Activated naive CD8-positive, alpha-beta T cell treated with anti-CD3 and anti-CD28 coated beads, Interleukin-2, amount 10 ng/mL, durations not matched to agents 7 days and 5 days (primary cell): ENCODE measurements around the gene NAGLU. TPM values are rescaled to one million over a fixed set of nuclear protein-coding genes. Genes with fewer than 3 reads are reported as not detected.
"Not testable (repeated sequence)": the region's sequence is repeated elsewhere in the genome, so short reads cannot be mapped to it uniquely, and the experiment has no call there.

ENCODE experiments used
- ATAC-seq: fragments of 150-1000 bp; cut with Tn5 transposase; one replicate; pipeline ENCODE4 v1.10.0; 2021; ENCODE audit warnings: low read depth, moderate library complexity
- POLR2A ChIA-PET: fragments of 350-600 bp; sonication (Branson Sonifier 250); formaldehyde crosslinking; loops from one replicate; lab custom pipeline; 2021; ENCODE audit warnings: antibody characterized with exemption; lab: Charles Lee
- DNase-seq: peaks from one replicate; pipeline ENCODE4 v3.0.0; 2021
- H3K27ac Mint-ChIP-seq: one replicate; pipeline ENCODE4 v1.8.0; 2022; ENCODE audit warnings: mild to moderate bottlenecking, mixed read lengths
- H3K27me3 Mint-ChIP-seq: one replicate; pipeline ENCODE4 v1.8.0; 2022; ENCODE audit warnings: mild to moderate bottlenecking, moderate library complexity, mixed read lengths
- H3K36me3 Mint-ChIP-seq: one replicate; pipeline ENCODE4 v1.8.0; 2021; ENCODE audit warnings: mild to moderate bottlenecking, mixed read lengths
- H3K4me1 Mint-ChIP-seq: one replicate; pipeline ENCODE4 v1.8.0; 2021; ENCODE audit warnings: mixed read lengths
- H3K4me3 Mint-ChIP-seq: one replicate; pipeline ENCODE4 v1.8.0; 2022; ENCODE audit warnings: mild to moderate bottlenecking, moderate library complexity, mixed read lengths
- H3K9me3 Mint-ChIP-seq: one replicate; pipeline ENCODE4 v1.8.0; 2021; ENCODE audit warnings: mixed read lengths
- total RNA-seq, 2 experiments: library from RNA; stranded (reverse); gene quantifications; one replicate each; pipeline ENCODE4 v1.2.3, GENCODE V29; 2021

Gene NAGLU
- total RNA-seq, 2 experiments from 2014 or later, result 22.9 to 23.9 TPM

GRCh38 chr17:42554250-42555121, 18.4 kb downstream of the NAGLU start:
- POLR2A ChIA-PET, result interaction anchor here (0.6 to 2.8 kb wide), 12 partner anchors 9 to 443 kb away, joined by 3 to 21 read pairs (median 4); partner anchors contain the start of genes MLX, NAGLU, PLEKHH3 and PSMC3IP
- peak overlapping the region; percentile 94 for H3K4me3 Mint-ChIP-seq
- peaks cover 1% of the 10 kb centered on the region for H3K36me3 Mint-ChIP-seq
- ATAC-seq (peak; percentile 92), DNase-seq (peak; percentile 87)
- H3K27ac Mint-ChIP-seq, result peak overlapping the region; percentile 94
- H3K27me3 Mint-ChIP-seq, result no peaks in the 10 kb centered on the region
- H3K4me1 Mint-ChIP-seq, result peaks cover 14% of the 10 kb centered on the region
- no peaks in the 10 kb centered on the region for H3K9me3 Mint-ChIP-seq

- ATAC-seq, result no peak
- POLR2A ChIA-PET, result interaction anchor here (0.6 to 2.8 kb wide), 11 partner anchors 8 to 443 kb away, joined by 3 to 21 read pairs (median 4); partner anchors contain the start of genes MLX, NAGLU, PLEKHH3 and PSMC3IP
- no peaks in the 10 kb centered on the region for H3K9me3 Mint-ChIP-seq
- no peak for DNase-seq
- no peaks in the 10 kb centered on the region for H3K27me3 Mint-ChIP-seq
- H3K36me3 Mint-ChIP-seq, result peaks cover 1% of the 10 kb centered on the region
- peaks cover 16% of the 10 kb centered on the region for H3K4me1 Mint-ChIP-seq
- H3K4me3 Mint-ChIP-seq, result peak overlapping the region; percentile 94
- H3K27ac Mint-ChIP-seq, result peak overlapping the region; percentile 94
Observed at GRCh38 chr17:42555122-42555622, 19.1 kb downstream of the NAGLU start.

DNA sequence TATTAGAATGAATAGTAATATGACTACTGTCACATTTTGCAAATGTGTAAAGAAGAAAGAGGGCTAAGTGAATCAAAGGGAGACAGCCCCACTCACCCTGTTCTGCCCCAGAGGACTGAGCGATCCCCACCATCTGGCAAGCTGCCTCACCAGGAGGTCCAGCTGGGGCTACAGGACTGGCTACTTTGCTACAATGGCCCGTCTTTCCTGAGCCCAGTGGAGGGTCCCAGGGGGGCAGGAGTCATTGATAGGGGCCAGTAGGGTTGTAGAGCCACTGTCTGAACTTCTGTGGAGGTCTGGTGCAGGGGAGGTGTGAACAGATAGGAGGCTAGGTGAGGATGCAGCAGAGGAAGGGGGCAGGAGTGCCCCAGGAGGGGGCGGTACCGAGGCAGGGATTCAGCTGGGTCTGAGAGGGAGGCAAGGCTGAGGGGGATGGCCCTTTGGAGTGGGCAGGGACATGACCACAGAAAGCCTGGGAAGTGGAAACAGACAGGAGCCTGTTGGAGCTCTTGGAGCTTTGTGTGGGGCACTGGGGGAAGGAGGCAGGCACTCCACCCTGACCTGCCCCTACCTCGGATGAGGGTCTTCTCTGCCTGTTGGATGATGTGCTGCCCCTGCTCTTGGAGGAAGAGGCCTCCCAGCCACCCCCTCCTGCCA, 20.0 kb downstream of the NAGLU start:
- H3K27me3 Mint-ChIP-seq, H3K36me3 Mint-ChIP-seq, POLR2A ChIA-PET, ATAC-seq, DNase-seq, H3K9me3 Mint-ChIP-seq, H3K27ac Mint-ChIP-seq: not testable (repeated sequence)
- Mint-ChIP-seq H3K4me3 (peak overlapping the region; percentile 94), H3K4me1 (peaks cover 18% of the 10 kb centered on the region)

DNA sequence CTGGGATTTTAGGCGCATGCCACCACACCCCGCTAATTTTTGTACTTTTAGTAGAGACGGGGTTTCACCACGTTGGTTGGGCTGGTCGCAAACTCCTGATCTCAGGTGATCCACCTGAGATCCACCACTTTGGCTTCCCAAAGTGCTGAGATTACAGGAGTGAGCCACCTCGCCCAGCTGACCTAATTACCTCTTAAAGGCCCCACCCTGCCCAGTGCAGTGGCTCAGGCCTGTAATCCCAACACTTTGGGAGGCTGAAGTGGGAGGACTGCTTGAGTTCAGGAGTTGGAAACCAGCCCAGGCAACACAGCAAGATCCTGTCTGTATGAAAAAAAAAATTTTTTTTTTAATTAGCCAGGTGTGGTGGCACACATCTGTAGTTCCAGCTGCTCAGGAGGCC, 23.0 kb downstream of the NAGLU start:
- H3K4me3 Mint-ChIP-seq, result no peak overlapping the region
- DNase-seq (no peak), ATAC-seq (no peak)
- peaks cover 6% of the 10 kb centered on the region for H3K36me3 Mint-ChIP-seq
- no peak overlapping the region for H3K27ac Mint-ChIP-seq
- POLR2A ChIA-PET, result interaction anchor here (0.8 to 0.9 kb wide), 2 partner anchors 18 to 23 kb away, joined by 3 read pairs; partner anchors contain the start of gene NAGLU
- no peaks in the 10 kb centered on the region for H3K27me3 Mint-ChIP-seq
- no peaks in the 10 kb centered on the region for H3K9me3 Mint-ChIP-seq
- peaks cover 30% of the 10 kb centered on the region for H3K4me1 Mint-ChIP-seq

DNA sequence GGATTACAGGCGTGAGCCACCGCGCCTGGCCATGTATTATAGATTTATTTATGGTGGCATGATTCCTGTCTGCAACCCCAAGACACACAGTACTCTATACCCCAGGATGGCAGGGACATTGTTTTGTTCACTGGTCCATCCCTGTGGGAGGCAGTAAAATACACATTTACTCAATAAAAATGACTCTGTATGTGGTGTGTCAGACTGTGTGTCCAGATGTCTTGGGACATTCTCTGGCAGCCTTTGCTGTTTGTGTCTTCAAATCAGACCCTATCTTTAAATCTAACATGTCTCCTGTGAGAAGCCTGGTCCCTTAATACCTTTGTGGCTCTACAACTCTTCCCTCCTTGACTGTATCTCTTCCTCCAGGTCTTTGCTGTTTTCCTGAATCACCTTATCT, 24.2 kb downstream of the NAGLU start:
- ATAC-seq, result no peak
- DNase-seq, result no peak
- Mint-ChIP-seq H3K4me3 (peak overlapping the region; percentile 62), H3K27me3 (no peaks in the 10 kb centered on the region), H3K36me3 (peaks cover 4% of the 10 kb centered on the region), H3K27ac (no peak overlapping the region), H3K4me1 (peaks cover 33% of the 10 kb centered on the region), H3K9me3 (no peaks in the 10 kb centered on the region)
- POLR2A ChIA-PET, result interaction anchor here (0.6 to 0.9 kb wide), 2 partner anchors 19 to 21 kb away, joined by 3 to 7 read pairs; no protein-coding TSS in a partner anchor

GRCh38 chr17:42561897-42562387, 25.9 kb downstream of the NAGLU start, which contains the start of gene COASY:
TSS of gene COASY (plus strand) at chr17:42562148. CDS start at chr17:42562623, 475 bp downstream.
- H3K4me1 Mint-ChIP-seq, result peaks cover 34% of the 10 kb centered on the region
- POLR2A ChIA-PET, result interaction anchor here (2.2 kb wide), 1 partner anchor 16 kb away, joined by 7 read pairs; the partner anchor contains the start of gene PSMC3IP
- H3K9me3 Mint-ChIP-seq, result no peaks in the 10 kb centered on the region
- peak within 1 kb of the TSS; percentile 93 for H3K27ac Mint-ChIP-seq
- peak; percentile 93 for DNase-seq
- H3K36me3 Mint-ChIP-seq, result peaks cover 7% of the 10 kb centered on the region
- peak within 1 kb of the TSS; percentile 92 for H3K4me3 Mint-ChIP-seq
- no peaks in the 10 kb centered on the region for H3K27me3 Mint-ChIP-seq
- ATAC-seq, result peak; percentile 61

- POLR2A ChIA-PET, result interaction anchor here (0.5 to 2.2 kb wide), 3 partner anchors 13 to 237 kb away, joined by 3 to 7 read pairs (median 6); partner anchors contain the start of gene PSMC3IP
- ATAC-seq, result peak; percentile 7
- DNase-seq, result no peak
- Mint-ChIP-seq H3K9me3 (no peaks in the 10 kb centered on the region), H3K4me3 (peak overlapping the region; percentile 92), H3K27me3 (no peaks in the 10 kb centered on the region), H3K4me1 (peaks cover 32% of the 10 kb centered on the region), H3K36me3 (peaks cover 9% of the 10 kb centered on the region), H3K27ac (peak overlapping the region; percentile 93)
Observed at GRCh38 chr17:42562388-42563142, 26.5 kb downstream of the NAGLU start.

DNA sequence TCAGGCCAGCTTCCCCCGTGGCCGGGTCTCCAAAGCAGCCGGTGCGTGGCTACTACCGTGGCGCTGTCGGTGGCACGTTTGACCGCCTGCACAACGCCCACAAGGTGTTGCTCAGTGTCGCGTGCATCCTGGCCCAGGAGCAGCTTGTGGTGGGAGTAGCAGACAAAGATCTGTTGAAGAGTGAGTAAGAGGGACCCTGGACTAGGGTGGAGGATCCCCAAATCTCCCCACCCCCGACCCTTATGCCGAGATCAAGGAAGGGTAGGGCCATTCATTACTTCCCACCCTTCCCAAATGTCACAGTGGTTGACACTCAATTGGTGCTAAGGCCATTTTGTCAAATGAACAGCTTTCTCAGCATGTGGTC, 27.1 kb downstream of the NAGLU start:
- Mint-ChIP-seq H3K4me3 (peak overlapping the region; percentile 92), H3K36me3 (peaks cover 13% of the 10 kb centered on the region), H3K27me3 (no peaks in the 10 kb centered on the region), H3K27ac (peak overlapping the region; percentile 93), H3K4me1 (peaks cover 36% of the 10 kb centered on the region), H3K9me3 (no peaks in the 10 kb centered on the region)
- ATAC-seq (no peak), DNase-seq (no peak)
- POLR2A ChIA-PET, result interaction anchor here (0.5 to 2.2 kb wide), 4 partner anchors 9 to 237 kb away, joined by 3 to 7 read pairs (median 4); partner anchors contain the start of gene PSMC3IP

DNA sequence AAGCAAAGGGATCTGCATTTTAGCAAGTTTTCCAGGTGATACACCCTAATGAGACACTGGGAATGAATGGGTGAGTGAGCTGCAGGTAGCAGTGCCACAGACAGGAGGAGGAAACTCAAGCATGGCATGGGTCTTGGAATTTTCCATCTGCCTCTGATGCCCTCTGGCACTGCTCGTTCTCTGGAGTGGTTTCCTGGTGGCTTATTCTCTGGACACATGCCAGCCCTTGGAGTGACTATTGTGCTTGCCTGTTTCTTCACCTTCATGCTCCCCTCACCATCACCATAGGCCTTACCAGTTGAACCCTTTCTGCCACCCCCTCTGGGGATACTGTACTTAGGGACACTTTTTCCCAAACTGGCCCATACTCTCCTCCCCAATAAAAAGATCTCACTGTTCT, 27.5 kb downstream of the NAGLU start:
- Mint-ChIP-seq H3K9me3 (no peaks in the 10 kb centered on the region), H3K27me3 (no peaks in the 10 kb centered on the region), H3K27ac (peak overlapping the region; percentile 79), H3K4me3 (peak overlapping the region; percentile 59), H3K36me3 (peaks cover 13% of the 10 kb centered on the region), H3K4me1 (peaks cover 38% of the 10 kb centered on the region)
- no peak for DNase-seq
- ATAC-seq, result no peak
- POLR2A ChIA-PET, result interaction anchor here (0.5 to 2.2 kb wide), 4 partner anchors 9 to 236 kb away, joined by 3 to 7 read pairs (median 4); partner anchors contain the start of gene PSMC3IP

DNA sequence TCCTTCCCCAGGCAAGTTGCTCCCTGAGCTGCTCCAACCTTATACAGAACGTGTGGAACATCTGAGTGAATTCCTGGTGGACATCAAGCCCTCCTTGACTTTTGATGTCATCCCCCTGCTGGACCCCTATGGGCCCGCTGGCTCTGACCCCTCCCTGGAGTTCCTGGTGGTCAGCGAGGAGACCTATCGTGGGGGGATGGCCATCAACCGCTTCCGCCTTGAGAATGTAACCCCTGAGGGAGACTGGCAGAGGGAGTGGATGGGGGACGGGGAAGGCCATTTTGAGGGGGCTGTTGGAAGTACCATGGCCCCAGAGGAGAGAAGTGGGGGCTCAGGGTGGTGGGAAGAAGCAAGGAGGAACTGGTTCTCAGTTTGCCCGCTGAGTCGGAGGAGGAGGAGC, 27.9 kb downstream of the NAGLU start:
- ATAC-seq (no peak), DNase-seq (no peak)
- H3K27me3 Mint-ChIP-seq, result no peaks in the 10 kb centered on the region
- peak overlapping the region; percentile 79 for H3K27ac Mint-ChIP-seq
- H3K4me3 Mint-ChIP-seq, result peak overlapping the region; percentile 59
- H3K36me3 Mint-ChIP-seq, result peaks cover 15% of the 10 kb centered on the region
- POLR2A ChIA-PET, result interaction anchor here (0.5 to 6.2 kb wide), 4 partner anchors 10 to 44 kb away, joined by 3 to 56 read pairs (median 7); partner anchors contain the start of gene PSMC3IP
- H3K9me3 Mint-ChIP-seq, result no peaks in the 10 kb centered on the region
- H3K4me1 Mint-ChIP-seq, result peaks cover 40% of the 10 kb centered on the region

GRCh38 chr17:42564815-42565522, 28.9 kb downstream of the NAGLU start:
- no peak overlapping the region for H3K27ac Mint-ChIP-seq
- H3K36me3 Mint-ChIP-seq, result peaks cover 15% of the 10 kb centered on the region
- H3K4me3 Mint-ChIP-seq, result peak overlapping the region; percentile 32
- DNase-seq (no peak), ATAC-seq (no peak)
- POLR2A ChIA-PET, result interaction anchor here (0.5 to 6.2 kb wide), 3 partner anchors 12 to 43 kb away, joined by 3 to 56 read pairs (median 7); partner anchors contain the start of gene PSMC3IP
- no peaks in the 10 kb centered on the region for H3K27me3 Mint-ChIP-seq
- no peaks in the 10 kb centered on the region for H3K9me3 Mint-ChIP-seq
- peaks cover 40% of the 10 kb centered on the region for H3K4me1 Mint-ChIP-seq
